ENCODE data around the gene SECISBP2. TPM values are rescaled to one million over a fixed set of nuclear protein-coding genes. Genes with fewer than 3 reads are reported as not detected.

Gene SECISBP2
- total and polyA plus RNA-seq, 2 of the 13 experiments (the other 11 are each of a cell fraction or from before 2014, with no cell fraction given), result 32.4 to 38.0 TPM

DNA sequence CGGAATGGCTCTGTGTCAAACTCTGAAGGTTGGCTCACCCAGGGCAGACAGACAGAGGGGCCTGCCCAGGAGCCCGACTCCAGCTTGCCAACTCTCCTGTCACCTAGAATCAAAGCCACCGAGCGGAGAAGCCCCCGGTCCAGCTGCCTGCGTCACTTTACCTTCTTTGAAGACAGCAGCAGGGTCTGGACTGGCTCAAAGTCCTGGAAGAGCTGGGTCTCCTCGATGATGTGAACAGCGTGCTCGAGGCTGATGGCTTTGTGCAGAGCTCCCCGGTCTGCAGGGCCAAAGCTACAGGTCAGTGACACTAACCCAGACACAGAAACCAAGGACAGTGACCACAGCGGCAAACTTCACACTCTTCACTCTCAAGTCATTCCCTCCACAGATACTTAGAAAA lies 67.9 kb downstream of the SECISBP2 start:
- no peaks in the 10 kb centered on the region for H3K79me2 ChIP-seq (ENCODE audit: insufficient read depth, low read length)
- no peak for FAIRE-seq
- no peaks in the 10 kb centered on the region for H3K36me3 ChIP-seq (replicated peaks in 1 of 2; ENCODE audit: control insufficient read depth in 1 of 2, insufficient read depth in 2 of 2, low read length in 2 of 2)
- DNase-seq (ENCODE audit: low spot score), result no peak
- no peak overlapping the region for H3K9ac ChIP-seq (ENCODE audit: insufficient read depth, low read depth, low read length)
- H4K20me1 ChIP-seq (ENCODE audit: insufficient read depth, low read length), result no peaks in the 10 kb centered on the region
- POLR2A ChIA-PET, result interaction anchor here (0.7 kb wide), 1 partner anchor 28 kb away, joined by 3 read pairs; no protein-coding TSS in a partner anchor
- H2AFZ ChIP-seq (ENCODE audit: low read length), result no peak overlapping the region
- BruUV-seq (replicated peaks), result no TSS peak
- no peak overlapping the region for H3K4me3 ChIP-seq (replicated peaks in 1 of 3; ENCODE audit: insufficient read depth in 1 of 3, low read depth in 2 of 3, low read length in 3 of 3)
- no peak overlapping the region for H3K4me2 ChIP-seq (ENCODE audit: low read depth, low read length)
- TF ChIP-seq JDP2 (CRISPR knock-in tag; IDR thresholded peaks at IDR 0.05; ENCODE audit: borderline replicate concordance), result no peak
- no peak for TF ChIP-seq NR2F1 (CRISPR knock-in tag; IDR thresholded peaks at IDR 0.05)
- TF ChIP-seq RAD51 (IDR thresholded peaks at IDR 0.05; ENCODE audit: borderline replicate concordance), result no peak
- no peak for TF ChIP-seq HMGA1 (CRISPR knock-in tag; conservative IDR thresholded peaks at IDR 0.05)
- TF ChIP-seq ZNF782 (CRISPR knock-in tag; IDR thresholded peaks at IDR 0.05; ENCODE audit: borderline replicate concordance), result no peak
- TF ChIP-seq ZMYM2 (CRISPR knock-in tag; IDR thresholded peaks at IDR 0.05), result no peak
- no peak for TF ChIP-seq SAFB2 (CRISPR knock-in tag; IDR thresholded peaks at IDR 0.05; ENCODE audit: borderline replicate concordance, low read depth)
- no peak for TF ChIP-seq TAF1 (CRISPR knock-in tag; IDR thresholded peaks at IDR 0.05)
- TF ChIP-seq HNF4G (IDR thresholded peaks at IDR 0.05; ENCODE audit: borderline replicate concordance, low read depth, low read length), result no peak
- TF ChIP-seq HNF4G (CRISPR knock-in tag; IDR thresholded peaks at IDR 0.05; ENCODE audit: borderline replicate concordance, low read depth), result no peak
- TF ChIP-seq ZNF12 (CRISPR knock-in tag; IDR thresholded peaks at IDR 0.05), result no peak
- H3K27me3 ChIP-seq (ENCODE audit: control insufficient read depth in 1 of 2, insufficient read depth in 2 of 2, low read length in 2 of 2), result peaks cover 0 to 1% of the 10 kb centered on the region in 2 experiments; a peak in 2 of 5 replicates
- 79% methylated on average over 8 of the region's 11 CpGs for WGBS (ENCODE audit: low lambda C conversion rate)
- no peaks in the 10 kb centered on the region for H3K9me3 ChIP-seq (ENCODE audit: low read length)
- in situ Hi-C loops (cut with HindIII; ENCODE audit: extremely low pct_ligation_motif_present, low pct_unique_long_range_greater_than_20kb) (no loop called here), intact Hi-C loops (cut with micrococcal nuclease; ENCODE audit: unreplicated experiment) (no loop called here)
- CTCF ChIA-PET (ENCODE audit: low intra/inter-chr PET ratio, low total read pairs), result no interaction called here
- ATAC-seq, result no peak
- H3K27ac ChIP-seq (ENCODE audit: extremely low read length, insufficient read depth, low read length), result no peak overlapping the region
- H3K4me1 ChIP-seq (ENCODE audit: insufficient read depth, low read length), result peaks cover 34% of the 10 kb centered on the region
